CD4-positive, alpha-beta T cell (primary cell): ENCODE data around the gene TNC. TPM values are rescaled to one million over a fixed set of nuclear protein-coding genes. Genes with fewer than 3 reads are reported as not detected.

ENCODE experiments used
- ATAC-seq: fragments of 200-7000 bp; cut with Tn5 transposase; one replicate; pipeline ENCODE4 v1.10.0; 2022; ENCODE audit warnings: mild to moderate bottlenecking; ENCODE audit not compliant: poor library complexity
- CTCF ChIA-PET: fragments of 350-600 bp; sonication (Branson Sonifier 250); formaldehyde crosslinking; loops from one replicate; lab custom pipeline; 2021; ENCODE audit warnings: antibody characterized with exemption, inconsistent platforms; lab: Charles Lee
- POLR2A ChIA-PET: fragments of 350-600 bp; sonication (Branson Sonifier 250); formaldehyde crosslinking; loops from one replicate; lab custom pipeline; 2021; ENCODE audit warnings: antibody characterized with exemption, inconsistent platforms; lab: Charles Lee
- DNase-seq, 14 experiments: peaks; one replicate each; pipeline ENCODE4 v3.0.0-alpha.2; 2013 to 2020; ENCODE audit warnings: mixed read lengths in 2 of 14
- H3K27ac ChIP-seq, 2 donors: one replicate each; pipeline versions ENCODE4 v1.5.1 to v1.7.0; 2013; ENCODE audit warnings: low read length in 2 of 2, low read depth in 1 of 2, mild to moderate bottlenecking in 1 of 2
- H3K27me3 ChIP-seq, 2 experiments: 1 replicate in 1 of 2; 2 replicates in 1 of 2; pipeline versions ENCODE4 v1.6.1 to v1.7.0; 2013; ENCODE audit warnings: low read length in 2 of 2, control low read depth in 1 of 2, mild to moderate bottlenecking in 1 of 2, moderate library complexity in 1 of 2; ENCODE audit not compliant: insufficient read depth in 2 of 2, control insufficient read depth in 1 of 2
- H3K36me3 ChIP-seq: one replicate; pipeline ENCODE4 v1.6.1; 2013; ENCODE audit warnings: low read length, control low read depth; ENCODE audit not compliant: insufficient read depth
- H3K4me1 ChIP-seq: one replicate; pipeline ENCODE4 v1.6.1; 2013; ENCODE audit warnings: low read length, control low read depth; ENCODE audit not compliant: insufficient read depth
- H3K4me3 ChIP-seq: one replicate; pipeline ENCODE4 v1.5.1; 2013; ENCODE audit warnings: mild to moderate bottlenecking, low read length, moderate library complexity
- H3K9me3 ChIP-seq, 2 experiments: 1 replicate in 1 of 2; 2 replicates in 1 of 2; pipeline versions ENCODE4 v1.6.1 to v1.7.0; 2013; ENCODE audit warnings: low read length in 2 of 2, mild to moderate bottlenecking in 2 of 2, control low read depth in 1 of 2, moderate library complexity in 1 of 2; ENCODE audit not compliant: control insufficient read depth in 1 of 2, insufficient read depth in 1 of 2
- H3K27ac Mint-ChIP-seq: one replicate; pipeline ENCODE4 v1.8.0; 2020; ENCODE audit warnings: mixed read lengths
- H3K27me3 Mint-ChIP-seq: one replicate; pipeline ENCODE4 v1.8.0; 2021; ENCODE audit warnings: mixed read lengths
- H3K36me3 Mint-ChIP-seq: one replicate; pipeline ENCODE4 v1.8.0; 2021; ENCODE audit warnings: low read depth, mixed read lengths
- H3K4me1 Mint-ChIP-seq: one replicate; pipeline ENCODE4 v1.8.0; 2021; ENCODE audit warnings: low read depth, mixed read lengths
- H3K4me3 Mint-ChIP-seq: one replicate; pipeline ENCODE4 v1.8.0; 2020; ENCODE audit warnings: mild to moderate bottlenecking, mixed read lengths
- H3K9me3 Mint-ChIP-seq: one replicate; pipeline ENCODE4 v1.8.0; 2020; ENCODE audit warnings: mixed read lengths
- CTCF ChIP-seq: fragments of 200-600 bp; IDR thresholded peaks from one replicate; pipeline ENCODE4 v1.8.0; 2022; ENCODE audit warnings: antibody characterized with exemption, mild to moderate bottlenecking
- intact Hi-C, 2 experiments: fragments of 100-400 bp; cut with DNase I in 1 of 2; cut with micrococcal nuclease in 1 of 2; formaldehyde crosslinking; loops; one replicate each; pipeline versions ENCODE4 v1.15.1 to v1.9.0; 2023 to 2025; cut with DNase I, micrococcal nuclease
- total RNA-seq, 174 experiments: library from RNA in 2 of 174; stranded (reverse) in 2 of 174; gene quantifications; one replicate each; pipeline ENCODE4 v1.2.3 and lab custom pipeline; 2021 to 2026

Gene TNC
- total RNA-seq, 2 experiments from 2014 or later: 0.03 to 0.05 TPM

- no peak overlapping the region for H3K27ac Mint-ChIP-seq
- no peak overlapping the region for H3K27ac ChIP-seq
- ChIA-PET POLR2A (no interaction called here), CTCF (no interaction called here)
- peaks cover 22 to 27% of the 10 kb centered on the region in 2 experiments for H3K27me3 ChIP-seq
- H3K4me1 ChIP-seq: peaks cover 3% of the 10 kb centered on the region
- DNase-seq: no peak
- no peak overlapping the region for H3K4me3 ChIP-seq
- peaks cover 0 to 6% of the 10 kb centered on the region in 2 experiments for H3K9me3 ChIP-seq
- intact Hi-C loops: no loop called here
- peaks cover 81% of the 10 kb centered on the region for H3K27me3 Mint-ChIP-seq
- H3K4me1 Mint-ChIP-seq: no peaks in the 10 kb centered on the region
- no peak for TF ChIP-seq CTCF
- ATAC-seq: no peak
- H3K36me3 ChIP-seq: no peaks in the 10 kb centered on the region
- no peak overlapping the region for H3K4me3 Mint-ChIP-seq
- no peaks in the 10 kb centered on the region for H3K36me3 Mint-ChIP-seq
- peaks cover 4% of the 10 kb centered on the region for H3K9me3 Mint-ChIP-seq
Measured at GRCh38 chr9:115122937-115123336, 5.0 kb upstream of the TNC start.

- peaks cover 28 to 43% of the 10 kb centered on the region in 2 experiments for H3K27me3 ChIP-seq
- TF ChIP-seq CTCF: no peak
- CTCF ChIA-PET: no interaction called here
- intact Hi-C loops: no loop called here
- Mint-ChIP-seq H3K27ac (no peak overlapping the region), H3K9me3 (peaks cover 4% of the 10 kb centered on the region), H3K36me3 (no peaks in the 10 kb centered on the region), H3K4me1 (no peaks in the 10 kb centered on the region), H3K27me3 (peaks cover 91% of the 10 kb centered on the region), H3K4me3 (no peak overlapping the region)
- no peaks in the 10 kb centered on the region for H3K36me3 ChIP-seq
- ATAC-seq: no peak
- no peak overlapping the region for H3K4me3 ChIP-seq
- POLR2A ChIA-PET: no interaction called here
- DNase-seq: no peak
- no peak overlapping the region for H3K27ac ChIP-seq
- H3K4me1 ChIP-seq: peaks cover 4% of the 10 kb centered on the region
- H3K9me3 ChIP-seq: peaks cover 0 to 8% of the 10 kb centered on the region in 2 experiments
Measured at GRCh38 chr9:115121181-115121580, 3.2 kb upstream of the TNC start.

- Histone ChIP-seq H3K27ac (no peak overlapping the region), H3K36me3 (no peaks in the 10 kb centered on the region), H3K9me3 (peaks cover 0 to 8% of the 10 kb centered on the region in 2 experiments), H3K4me3 (no peak overlapping the region), H3K27me3 (peaks cover 34 to 52% of the 10 kb centered on the region in 2 experiments), H3K4me1 (peaks cover 4% of the 10 kb centered on the region)
- intact Hi-C loops: no loop called here
- Mint-ChIP-seq H3K27ac (no peak overlapping the region), H3K36me3 (no peaks in the 10 kb centered on the region), H3K4me1 (no peaks in the 10 kb centered on the region), H3K27me3 (peaks cover 93% of the 10 kb centered on the region), H3K9me3 (no peaks in the 10 kb centered on the region), H3K4me3 (no peak overlapping the region)
- ATAC-seq (no peak), DNase-seq (no peak)
- ChIA-PET CTCF (no interaction called here), POLR2A (no interaction called here)
- TF ChIP-seq CTCF: no peak
Measured at GRCh38 chr9:115118879-115119218, 892 bp upstream of the TNC start.
